HepG2 (cell line): ENCODE data around the gene PIBF1. TPM values are rescaled to one million over a fixed set of nuclear protein-coding genes. Genes with fewer than 3 reads are reported as not detected.

Experiments used
- DPF2 ChIP-seq: sonication (generic); formaldehyde crosslinking; IDR thresholded peaks from 2 replicates; pipeline ENCODE4 v1.4.0; 2020; ENCODE audit warnings: mild to moderate bottlenecking, low read depth, missing genetic modification reagents, borderline replicate concordance
- HBP1 ChIP-seq: IDR thresholded peaks from 2 replicates; pipeline ENCODE4 v1.6.1; 2016; ENCODE audit warnings: low read depth, control low read depth
- HMGA1 ChIP-seq: sonication (generic); formaldehyde crosslinking; conservative IDR thresholded peaks from 2 replicates; pipeline ENCODE4 v1.4.0; 2020; ENCODE audit warnings: missing genetic modification reagents
- KLF15 ChIP-seq: sonication (generic); formaldehyde crosslinking; IDR thresholded peaks from 2 replicates; pipeline ENCODE4 v1.8.1; 2023; ENCODE audit warnings: borderline replicate concordance, mild to moderate bottlenecking, inconsistent platforms, missing genetic modification reagents, mixed read lengths
- NFE2L1 ChIP-seq: sonication (generic); formaldehyde crosslinking; IDR thresholded peaks from 2 replicates; pipeline ENCODE4 v1.4.0; 2020; ENCODE audit warnings: missing genetic modification reagents, mild to moderate bottlenecking, borderline replicate concordance
- NFYC ChIP-seq: IDR thresholded peaks from 2 replicates; pipeline ENCODE4 v1.6.1; 2016; ENCODE audit warnings: missing genetic modification reagents, missing compliant biosample characterization
- SRF ChIP-seq: IDR thresholded peaks from 2 replicates; pipeline ENCODE4 v1.6.1; 2011; ENCODE audit warnings: mild to moderate bottlenecking, low read depth, low read length, moderate library complexity
- TBP ChIP-seq: sonication (generic); formaldehyde crosslinking; IDR thresholded peaks from 2 replicates; pipeline ENCODE4 v1.5.0; 2020; ENCODE audit warnings: missing genetic modification reagents
- XRCC5 ChIP-seq: fragments of 200-400 bp; formaldehyde crosslinking; optimal IDR thresholded peaks from 2 replicates; pipeline ENCODE3; 2017; ENCODE audit warnings: mild to moderate bottlenecking, low read length
- ZBTB2 ChIP-seq: sonication (generic); formaldehyde crosslinking; IDR thresholded peaks from 2 replicates; pipeline ENCODE4 v1.8.0; 2022; ENCODE audit warnings: low read depth, missing genetic modification reagents
- ZBTB21 ChIP-seq: sonication (generic); formaldehyde crosslinking; IDR thresholded peaks from 2 replicates; pipeline ENCODE4 v1.4.0; 2020; ENCODE audit warnings: missing genetic modification reagents
- ZKSCAN1 ChIP-seq: fragments of 150-350 bp; IDR thresholded peaks from 2 replicates; pipeline ENCODE4 v1.6.1; 2014; ENCODE audit warnings: low read length
- ZMYM3 ChIP-seq: sonication (generic); formaldehyde crosslinking; IDR thresholded peaks from 2 replicates; pipeline ENCODE4 v1.5.1; 2020; ENCODE audit warnings: mild to moderate bottlenecking, missing genetic modification reagents
- ZNF264 ChIP-seq: sonication (generic); formaldehyde crosslinking; IDR thresholded peaks from 2 replicates; pipeline ENCODE4 v1.4.0; 2020; ENCODE audit warnings: missing genetic modification reagents
- ZNF296 ChIP-seq: sonication (generic); formaldehyde crosslinking; conservative IDR thresholded peaks from 2 replicates; pipeline ENCODE4 v1.5.0; 2020; ENCODE audit warnings: mild to moderate bottlenecking, missing genetic modification reagents
- ZNF329 ChIP-seq: sonication (generic); formaldehyde crosslinking; IDR thresholded peaks from 2 replicates; pipeline ENCODE4 v1.9.0; 2021; ENCODE audit warnings: low read depth, mild to moderate bottlenecking, missing genetic modification reagents
- ZNF34 ChIP-seq: sonication (generic); formaldehyde crosslinking; IDR thresholded peaks from 2 replicates; pipeline ENCODE4 v1.4.0; 2020; ENCODE audit warnings: mild to moderate bottlenecking, missing genetic modification reagents, borderline replicate concordance
- ZNF644 ChIP-seq: IDR thresholded peaks from 2 replicates; pipeline ENCODE4 v1.6.1; 2016; ENCODE audit warnings: low read depth
- polyA plus RNA-seq, 8 experiments: library from polyadenylated mRNA; depleted of rRNA in 3 of 8; stranded (reverse) in 7 of 8; unstranded in 1 of 8; fragments of >200 nt; fragmentation: Illumina TruSeq in 4 of 8; extraction: Trizol in 4 of 8; gene quantifications; 2 replicates each; pipeline versions ENCODE4 v1.2.1 to v1.2.3, GENCODE V29; 2011 to 2016; ENCODE audit warnings: low read depth in 4 of 8, missing spikeins in 1 of 8, mixed read lengths in 1 of 8; ENCODE audit not compliant: insufficient read depth in 1 of 8
- total RNA-seq, 5 experiments: library from RNA; depleted of rRNA; stranded (reverse); fragments of >200 nt; fragmentation: Illumina TruSeq; extraction: Trizol; gene quantifications; 2 replicates each; pipeline ENCODE4 v1.2.3, GENCODE V29; 2016; ENCODE audit warnings: low read depth in 1 of 5
- TF ChIP-seq, protein P1 (sequence below): sonication (generic); formaldehyde crosslinking; IDR thresholded peaks from 2 replicates; pipeline ENCODE4 v1.5.1; 2020; ENCODE audit warnings: missing genetic modification reagents, mild to moderate bottlenecking, borderline replicate concordance
- TF ChIP-seq, protein P2 (sequence below): sonication (generic); formaldehyde crosslinking; conservative IDR thresholded peaks from 2 replicates; pipeline ENCODE4 v1.5.0; 2020; ENCODE audit warnings: missing genetic modification reagents
- TF ChIP-seq, protein P3 (sequence below): sonication (generic); formaldehyde crosslinking; IDR thresholded peaks from 2 replicates; pipeline ENCODE4 v1.8.0; 2022; ENCODE audit warnings: missing genetic modification reagents, mild to moderate bottlenecking, moderate library complexity, borderline replicate concordance

The PIBF1 gene
- total and polyA plus RNA-seq, 2 of the 13 experiments (the other 11 are each of a cell fraction or from before 2014, with no cell fraction given) = 4.2 to 15.8 TPM

DNA sequence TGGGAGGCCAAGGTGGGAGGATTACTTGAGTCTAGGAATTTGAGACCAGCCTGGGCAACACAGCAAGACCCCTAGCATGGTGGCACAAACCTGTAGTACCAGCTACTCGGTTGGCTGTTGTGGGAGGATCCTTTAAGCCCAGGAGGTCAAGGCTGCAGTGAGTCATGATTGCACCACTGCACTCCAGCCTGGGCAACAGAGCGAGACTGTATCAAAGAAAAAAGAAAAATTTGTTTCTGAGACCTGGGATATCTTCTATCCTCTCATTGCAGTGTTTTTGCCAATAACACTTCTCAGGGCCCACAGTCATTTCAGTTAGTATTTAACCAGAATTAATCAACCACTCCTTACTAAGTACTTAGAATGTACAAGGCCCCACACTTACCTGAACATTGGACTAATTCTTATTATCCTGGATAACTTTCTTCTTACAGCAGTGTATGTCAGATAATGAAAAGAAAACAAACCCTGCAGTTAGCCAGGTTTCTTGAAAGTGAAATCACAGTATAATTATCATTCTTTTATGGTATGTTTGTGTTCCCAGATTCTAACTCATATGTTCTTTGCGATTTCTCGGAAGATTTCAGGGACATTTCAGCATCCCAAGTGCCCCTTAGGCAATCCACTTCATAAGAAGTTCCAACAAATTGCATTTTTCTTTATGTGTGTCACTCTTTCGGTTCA lies 201.3 kb downstream of the PIBF1 start (continued):
- no peak for TF ChIP-seq ZKSCAN1
- TF ChIP-seq ZNF644 (CRISPR knock-in tag) = 0 out of 2 replicates have a peak, but pooled peaks have one; percentile 30
- TF ChIP-seq ZNF34 (CRISPR knock-in tag) = no peak
- TF ChIP-seq, protein P1, sequence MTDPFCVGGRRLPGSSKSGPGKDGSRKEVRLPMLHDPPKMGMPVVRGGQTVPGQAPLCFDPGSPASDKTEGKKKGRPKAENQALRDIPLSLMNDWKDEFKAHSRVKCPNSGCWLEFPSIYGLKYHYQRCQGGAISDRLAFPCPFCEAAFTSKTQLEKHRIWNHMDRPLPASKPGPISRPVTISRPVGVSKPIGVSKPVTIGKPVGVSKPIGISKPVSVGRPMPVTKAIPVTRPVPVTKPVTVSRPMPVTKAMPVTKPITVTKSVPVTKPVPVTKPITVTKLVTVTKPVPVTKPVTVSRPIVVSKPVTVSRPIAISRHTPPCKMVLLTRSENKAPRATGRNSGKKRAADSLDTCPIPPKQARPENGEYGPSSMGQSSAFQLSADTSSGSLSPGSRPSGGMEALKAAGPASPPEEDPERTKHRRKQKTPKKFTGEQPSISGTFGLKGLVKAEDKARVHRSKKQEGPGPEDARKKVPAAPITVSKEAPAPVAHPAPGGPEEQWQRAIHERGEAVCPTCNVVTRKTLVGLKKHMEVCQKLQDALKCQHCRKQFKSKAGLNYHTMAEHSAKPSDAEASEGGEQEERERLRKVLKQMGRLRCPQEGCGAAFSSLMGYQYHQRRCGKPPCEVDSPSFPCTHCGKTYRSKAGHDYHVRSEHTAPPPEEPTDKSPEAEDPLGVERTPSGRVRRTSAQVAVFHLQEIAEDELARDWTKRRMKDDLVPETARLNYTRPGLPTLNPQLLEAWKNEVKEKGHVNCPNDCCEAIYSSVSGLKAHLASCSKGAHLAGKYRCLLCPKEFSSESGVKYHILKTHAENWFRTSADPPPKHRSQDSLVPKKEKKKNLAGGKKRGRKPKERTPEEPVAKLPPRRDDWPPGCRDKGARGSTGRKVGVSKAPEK (CRISPR knock-in tag) = no peak
- TF ChIP-seq DPF2 (CRISPR knock-in tag) = no peak
- TF ChIP-seq NFE2L1 (CRISPR knock-in tag) = no peak
- TF ChIP-seq ZMYM3 (CRISPR knock-in tag) = 0 out of 2 replicates have a peak, but pooled peaks have one; percentile 43
- TF ChIP-seq, protein P2, sequence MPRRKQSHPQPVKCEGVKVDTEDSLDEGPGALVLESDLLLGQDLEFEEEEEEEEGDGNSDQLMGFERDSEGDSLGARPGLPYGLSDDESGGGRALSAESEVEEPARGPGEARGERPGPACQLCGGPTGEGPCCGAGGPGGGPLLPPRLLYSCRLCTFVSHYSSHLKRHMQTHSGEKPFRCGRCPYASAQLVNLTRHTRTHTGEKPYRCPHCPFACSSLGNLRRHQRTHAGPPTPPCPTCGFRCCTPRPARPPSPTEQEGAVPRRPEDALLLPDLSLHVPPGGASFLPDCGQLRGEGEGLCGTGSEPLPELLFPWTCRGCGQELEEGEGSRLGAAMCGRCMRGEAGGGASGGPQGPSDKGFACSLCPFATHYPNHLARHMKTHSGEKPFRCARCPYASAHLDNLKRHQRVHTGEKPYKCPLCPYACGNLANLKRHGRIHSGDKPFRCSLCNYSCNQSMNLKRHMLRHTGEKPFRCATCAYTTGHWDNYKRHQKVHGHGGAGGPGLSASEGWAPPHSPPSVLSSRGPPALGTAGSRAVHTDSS (CRISPR knock-in tag) = no peak
- TF ChIP-seq HBP1 (CRISPR knock-in tag) = no peak
- TF ChIP-seq XRCC5 = no peak
- TF ChIP-seq ZBTB2 (CRISPR knock-in tag) = no peak
- TF ChIP-seq ZBTB21 = no peak
- TF ChIP-seq TBP = no peak
- no peak for TF ChIP-seq ZNF264 (CRISPR knock-in tag)
- TF ChIP-seq HMGA1 (CRISPR knock-in tag) = no peak
- no peak for TF ChIP-seq ZNF329 (CRISPR knock-in tag)
- no peak for TF ChIP-seq NFYC (CRISPR knock-in tag)
- TF ChIP-seq, protein P3, sequence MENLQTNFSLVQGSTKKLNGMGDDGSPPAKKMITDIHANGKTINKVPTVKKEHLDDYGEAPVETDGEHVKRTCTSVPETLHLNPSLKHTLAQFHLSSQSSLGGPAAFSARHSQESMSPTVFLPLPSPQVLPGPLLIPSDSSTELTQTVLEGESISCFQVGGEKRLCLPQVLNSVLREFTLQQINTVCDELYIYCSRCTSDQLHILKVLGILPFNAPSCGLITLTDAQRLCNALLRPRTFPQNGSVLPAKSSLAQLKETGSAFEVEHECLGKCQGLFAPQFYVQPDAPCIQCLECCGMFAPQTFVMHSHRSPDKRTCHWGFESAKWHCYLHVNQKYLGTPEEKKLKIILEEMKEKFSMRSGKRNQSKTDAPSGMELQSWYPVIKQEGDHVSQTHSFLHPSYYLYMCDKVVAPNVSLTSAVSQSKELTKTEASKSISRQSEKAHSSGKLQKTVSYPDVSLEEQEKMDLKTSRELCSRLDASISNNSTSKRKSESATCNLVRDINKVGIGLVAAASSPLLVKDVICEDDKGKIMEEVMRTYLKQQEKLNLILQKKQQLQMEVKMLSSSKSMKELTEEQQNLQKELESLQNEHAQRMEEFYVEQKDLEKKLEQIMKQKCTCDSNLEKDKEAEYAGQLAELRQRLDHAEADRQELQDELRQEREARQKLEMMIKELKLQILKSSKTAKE (CRISPR knock-in tag) = no peak
- TF ChIP-seq SRF = no peak
- no peak for TF ChIP-seq KLF15 (CRISPR knock-in tag)
- TF ChIP-seq ZNF296 = no peak
